Measurements from ENCODE around the gene COL5A1. TPM values are rescaled to one million over a fixed set of nuclear protein-coding genes. Genes with fewer than 3 reads are reported as not detected.

COL5A1 gene
- total RNA-seq, 6 donors from 2014 or later: 7.5 to 75.4 (median 27.4) TPM

- no peak for ATAC-seq (ENCODE audit: low FRiP score in 2 of 2)
- DNase-seq: peak; percentile 8 to 23
- Histone ChIP-seq H3K4me3 (no peak overlapping the region), H3K36me3 (no peaks in the 10 kb centered on the region), H3K27me3 (no peaks in the 10 kb centered on the region), H3K4me1 (no peaks in the 10 kb centered on the region), H3K27ac (no peak overlapping the region), H3K9me3 (peaks cover 0 to 4% (median 0%) of the 10 kb centered on the region in 4 donors)
- WGBS, 2 donors: 89 to 100% methylated on average over 3 to 13 of the region's 13 CpGs
- no peak for TF ChIP-seq POLR2AphosphoS5 (IDR thresholded peaks at IDR 0.05)
- TF ChIP-seq EP300 (IDR thresholded peaks at IDR 0.05): no peak
- TF ChIP-seq CTCF (IDR thresholded peaks at IDR 0.05): no peak
- no peak for TF ChIP-seq POLR2A (IDR thresholded peaks at IDR 0.05)
Measured at GRCh38 chr9:134618833-134619447, 22.7 kb upstream of the COL5A1 start.

- no peaks in the 10 kb centered on the region for H3K4me1 ChIP-seq
- no peaks in the 10 kb centered on the region for H3K36me3 ChIP-seq
- DNase-seq (peak; percentile 5 to 22), ATAC-seq (ENCODE audit: low FRiP score in 2 of 2) (no peak)
- TF ChIP-seq EP300 (IDR thresholded peaks at IDR 0.05) (no peak), CTCF (IDR thresholded peaks at IDR 0.05) (no peak), POLR2AphosphoS5 (IDR thresholded peaks at IDR 0.05) (no peak), POLR2A (IDR thresholded peaks at IDR 0.05) (no peak)
- H3K9me3 ChIP-seq: no peaks in the 10 kb centered on the region
- H3K27ac ChIP-seq: no peak overlapping the region
- H3K27me3 ChIP-seq: no peaks in the 10 kb centered on the region
- 83 to 90% methylated on average over 1 to 6 of the region's 7 CpGs for WGBS, 2 donors
- H3K4me3 ChIP-seq: no peak overlapping the region
Measured at GRCh38 chr9:134619448-134619982, 22.1 kb upstream of the COL5A1 start.

- Histone ChIP-seq H3K4me3 (no peak overlapping the region), H3K27ac (no peak overlapping the region), H3K4me1 (no peaks in the 10 kb centered on the region), H3K9me3 (no peaks in the 10 kb centered on the region), H3K27me3 (no peaks in the 10 kb centered on the region), H3K36me3 (no peaks in the 10 kb centered on the region)
- TF ChIP-seq EP300 (IDR thresholded peaks at IDR 0.05): no peak
- no peak for TF ChIP-seq CTCF (IDR thresholded peaks at IDR 0.05)
- TF ChIP-seq POLR2A (IDR thresholded peaks at IDR 0.05): no peak
- no peak for TF ChIP-seq POLR2AphosphoS5 (IDR thresholded peaks at IDR 0.05)
- DNase-seq (peak; percentile 18 to 71), ATAC-seq (ENCODE audit: low FRiP score in 2 of 2) (no peak)
- 82 to 83% methylated on average over 9 to 10 of the region's 19 CpGs for WGBS, 2 donors
Measured at GRCh38 chr9:134619983-134620661, 21.5 kb upstream of the COL5A1 start.

- Histone ChIP-seq H3K27ac (no peak overlapping the region), H3K4me3 (no peak overlapping the region), H3K27me3 (no peaks in the 10 kb centered on the region), H3K9me3 (no peaks in the 10 kb centered on the region), H3K4me1 (no peaks in the 10 kb centered on the region), H3K36me3 (no peaks in the 10 kb centered on the region)
- WGBS, 2 donors: 73 to 83% methylated on average over 16 to 21 of the region's 21 CpGs
- ATAC-seq (ENCODE audit: low FRiP score in 2 of 2) (no peak), DNase-seq (peak in 1 of 2 donors; percentile 45)
- TF ChIP-seq POLR2A (IDR thresholded peaks at IDR 0.05) (no peak), POLR2AphosphoS5 (IDR thresholded peaks at IDR 0.05) (no peak), EP300 (IDR thresholded peaks at IDR 0.05) (no peak), CTCF (IDR thresholded peaks at IDR 0.05) (no peak)
Measured at GRCh38 chr9:134620751-134621557, 20.6 kb upstream of the COL5A1 start.

Measured in upper lobe of left lung (tissue), 6 donors.